SU-DHL-6 (cell line): ENCODE results near the gene KAT2B.

Source experiments
- H2AFZ ChIP-seq: fragments of 200-600 bp; sonication (generic); 2 replicates; pipeline ENCODE4 v1.6.1; 2014; ENCODE audit warnings: low read depth, mild to moderate bottlenecking, moderate library complexity, mixed read lengths, antibody characterized with exemption, low read length; ENCODE audit not compliant: severe bottlenecking
- H3F3A ChIP-seq: fragments of 200-600 bp; shearing (Covaris generic); 2 replicates; pipeline ENCODE4 v1.6.0; 2016; ENCODE audit warnings: antibody characterized with exemption, mild to moderate bottlenecking; ENCODE audit not compliant: insufficient read depth
- H3K27ac ChIP-seq: fragments of 200-600 bp; sonication (generic); 2 replicates; pipeline ENCODE4 v1.5.1; 2016; ENCODE audit warnings: low read depth, mild to moderate bottlenecking, low read length, moderate library complexity, mixed read lengths
- H3K27me3 ChIP-seq: fragments of 200-600 bp; sonication (generic), shearing (Covaris generic); 2 replicates; pipeline ENCODE4 v1.6.0; 2014; ENCODE audit warnings: mild to moderate bottlenecking, low read length
- H3K36me3 ChIP-seq: fragments of 200-600 bp; sonication (generic); 2 replicates; pipeline ENCODE4 v1.6.1; 2014; ENCODE audit warnings: mild to moderate bottlenecking, low read length, mixed read lengths
- H3K4me2 ChIP-seq: fragments of 300-600, 200-600 bp; shearing (Covaris generic), sonication (generic); 2 replicates; pipeline ENCODE4 v1.6.0; 2014; ENCODE audit warnings: low read length, low read depth, mild to moderate bottlenecking; ENCODE audit not compliant: poor library complexity, severe bottlenecking
- H3K4me3 ChIP-seq: fragments of 200-600 bp; sonication (generic); 2 replicates; pipeline ENCODE4 v1.5.1; 2014; ENCODE audit warnings: antibody characterized with exemption, low read length, mild to moderate bottlenecking, mixed read lengths; ENCODE audit not compliant: insufficient read depth, poor library complexity, severe bottlenecking
- H3K79me2 ChIP-seq: fragments of 200-600 bp; sonication (generic); 2 replicates; pipeline ENCODE4 v1.6.1; 2014; ENCODE audit warnings: mild to moderate bottlenecking, low read length, moderate library complexity; ENCODE audit not compliant: insufficient read depth
- H3K9ac ChIP-seq: fragments of 200-600 bp; sonication (generic); 2 replicates; pipeline ENCODE4 v1.7.0; 2014; ENCODE audit warnings: mild to moderate bottlenecking, low read length
- H3K9me2 ChIP-seq: fragments of 200-600 bp; sonication (generic); replicated peaks from 2 replicates; pipeline ENCODE4 v1.6.1; 2014; ENCODE audit warnings: low read length; ENCODE audit not compliant: insufficient read depth
- H3K9me3 ChIP-seq: fragments of 200-600 bp; sonication (generic); 2 replicates; pipeline ENCODE4 v1.6.1; 2014; ENCODE audit warnings: low read length, mixed read lengths; ENCODE audit not compliant: insufficient read depth
- H4K20me1 ChIP-seq: fragments of 200-600 bp; sonication (generic); 2 replicates; pipeline ENCODE4 v1.6.1; 2014; ENCODE audit warnings: low read depth, mild to moderate bottlenecking, antibody characterized with exemption, low read length, moderate library complexity, mixed read lengths
- CTCF ChIP-seq: fragments of 200-600 bp; sonication (generic); IDR thresholded peaks from one replicate; pipeline ENCODE4 v1.5.1; 2017; ENCODE audit warnings: antibody characterized with exemption, mild to moderate bottlenecking, low read length, moderate library complexity; ENCODE audit not compliant: insufficient read depth, poor library complexity, severe bottlenecking
- EZH2phosphoT487 ChIP-seq: fragments of 200-600 bp; sonication (generic), shearing (Covaris generic); conservative IDR thresholded peaks from 2 replicates; pipeline ENCODE4 v1.6.1; 2018; ENCODE audit warnings: mild to moderate bottlenecking, antibody characterized with exemption, low read length, moderate library complexity, mixed read lengths

Gene KAT2B

GRCh38 chr3:20103731-20104130 lies 63.5 kb downstream of the KAT2B start:
- peaks cover 5% of the 10 kb centered on the region; the same call in 1 of the 2 replicates for H3K36me3 ChIP-seq
- H3K27ac ChIP-seq, result no peak overlapping the region
- H3K9me3 ChIP-seq, result no peaks in the 10 kb centered on the region
- H3K9ac ChIP-seq, result no peak overlapping the region
- no peak overlapping the region for H3K4me3 ChIP-seq
- no peak overlapping the region for H3K4me2 ChIP-seq
- no peaks in the 10 kb centered on the region for H3K79me2 ChIP-seq
- no peaks in the 10 kb centered on the region for H3F3A ChIP-seq
- TF ChIP-seq EZH2phosphoT487, result no peak
- TF ChIP-seq CTCF, result no peak
- H3K9me2 ChIP-seq, result no peaks in the 10 kb centered on the region
- no peak overlapping the region for H2AFZ ChIP-seq
- no peaks in the 10 kb centered on the region for H4K20me1 ChIP-seq
- no peaks in the 10 kb centered on the region for H3K27me3 ChIP-seq

GRCh38 chr3:20104167-20104661 lies 64.0 kb downstream of the KAT2B start:
- TF ChIP-seq CTCF (no peak), EZH2phosphoT487 (no peak)
- Histone ChIP-seq H3K79me2 (no peaks in the 10 kb centered on the region), H3F3A (no peaks in the 10 kb centered on the region), H3K9me3 (no peaks in the 10 kb centered on the region), H3K27ac (no peak overlapping the region), H3K9ac (no peak overlapping the region), H3K4me2 (no peak overlapping the region), H3K4me3 (no peak overlapping the region), H3K27me3 (no peaks in the 10 kb centered on the region), H3K9me2 (no peaks in the 10 kb centered on the region), H4K20me1 (no peaks in the 10 kb centered on the region), H2AFZ (no peak overlapping the region), H3K36me3 (peaks cover 5% of the 10 kb centered on the region; the same call in 1 of the 2 replicates)

GRCh38 chr3:20105513-20106280 lies 65.5 kb downstream of the KAT2B start:
- no peak for TF ChIP-seq CTCF
- no peak for TF ChIP-seq EZH2phosphoT487

More at GRCh38 chr3:20105513-20106280, 65.5 kb downstream of the KAT2B start:
- Histone ChIP-seq H3K9me3 (no peaks in the 10 kb centered on the region), H3K27ac (no peak overlapping the region), H4K20me1 (no peaks in the 10 kb centered on the region), H3K79me2 (no peaks in the 10 kb centered on the region), H3F3A (no peaks in the 10 kb centered on the region), H3K27me3 (no peaks in the 10 kb centered on the region), H3K36me3 (peaks cover 5% of the 10 kb centered on the region; the same call in 1 of the 2 replicates), H3K9me2 (no peaks in the 10 kb centered on the region), H3K9ac (no peak overlapping the region), H3K4me3 (no peak overlapping the region), H3K4me2 (no peak overlapping the region), H2AFZ (no peak overlapping the region)
